ENCODE results near the gene C12orf76. TPM values are rescaled to one million over a fixed set of nuclear protein-coding genes. Genes with fewer than 3 reads are reported as not detected.

The C12orf76 gene
- total and polyA plus RNA-seq, 2 donors (not counting 1 experiment from before 2014, with no cell fraction given), result 21.5 to 28.5 TPM

DNA sequence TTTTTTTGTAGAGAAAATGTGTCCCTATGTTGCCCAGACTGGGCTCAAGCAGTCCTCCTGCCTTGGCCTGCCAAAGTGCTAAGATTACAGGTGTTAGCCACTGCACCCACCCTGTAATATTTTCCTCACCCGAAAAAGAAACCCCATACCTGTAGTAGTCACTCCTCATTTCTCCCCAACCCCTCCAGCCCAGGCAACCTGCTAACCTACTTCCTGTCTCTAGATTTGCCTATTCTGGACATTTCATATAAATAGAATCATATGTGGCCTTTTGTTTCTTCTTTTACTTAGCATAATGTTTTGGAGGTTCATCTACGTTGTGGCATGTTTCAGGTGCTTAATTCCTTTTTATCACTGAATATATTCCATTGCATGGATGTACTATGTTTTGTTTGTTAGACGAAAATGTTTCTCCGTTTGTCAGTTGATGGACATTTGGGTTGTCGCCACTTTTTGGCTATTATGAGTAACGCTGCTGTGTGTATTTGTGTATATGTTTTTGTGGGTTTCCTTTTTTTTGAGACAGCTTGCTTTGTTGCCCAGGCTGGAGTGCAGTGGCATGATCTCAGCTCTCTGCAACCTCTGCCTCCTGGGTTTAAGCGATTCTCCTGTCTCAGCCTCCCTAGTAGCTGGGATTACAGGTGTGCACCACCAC, 42.9 kb downstream of the C12orf76 start:
- peaks cover 19% of the 10 kb centered on the region for H4K20me1 ChIP-seq (ENCODE audit: control insufficient read depth, insufficient read depth, low read length, poor library complexity, severe bottlenecking)
- WGBS (ENCODE audit: insufficient coverage), result no CpG with 5 or more reads among the region's 7 CpGs
- H3K4me1 ChIP-seq (ENCODE audit: control insufficient read depth in 2 of 2, insufficient read depth in 2 of 2, low read length in 2 of 2), result peaks cover 57 to 83% of the 10 kb centered on the region in 2 donors
- DNase-seq, result peak; percentile 53
- Mint-ChIP-seq H3K27ac (peak overlapping the region; percentile 83), H3K9me3 (ENCODE audit: insufficient read depth) (no peaks in the 10 kb centered on the region), H3K27me3 (no peaks in the 10 kb centered on the region), H3K4me3 (peak overlapping the region; percentile 80), H3K4me1 (peaks cover 76% of the 10 kb centered on the region)
- H3K4me2 ChIP-seq (replicated peaks; ENCODE audit: low read depth, low read length, poor library complexity, severe bottlenecking), result peak overlapping the region; percentile 64
- peak overlapping the region; percentile 73 to 81 for H3K27ac ChIP-seq (ENCODE audit: low read length in 2 of 2)
- peak overlapping the region in 3 of 5 experiments; percentile 7 to 40 (median 11) for H3K4me3 ChIP-seq (ENCODE audit: control extremely low read depth in 1 of 5, extremely low read depth in 1 of 5, insufficient read depth in 1 of 5, low read depth in 2 of 5, low read length in 4 of 5)
- peaks cover 0 to 1% (median 0%) of the 10 kb centered on the region in 3 donors for H3K9me3 ChIP-seq (ENCODE audit: control extremely low read depth in 1 of 3, control insufficient read depth in 2 of 3, insufficient read depth in 1 of 3, low read length in 2 of 3)
- POLR2A ChIA-PET, result interaction anchor here (2.0 kb wide), 1 partner anchor 11 kb away, joined by 11 read pairs; no protein-coding TSS in a partner anchor
- H3K9ac ChIP-seq (ENCODE audit: low read length), result peak overlapping the region; percentile 44
- ATAC-seq (ENCODE audit: low read depth), result peak; percentile 65
- intact Hi-C loops (cut with micrococcal nuclease), result no loop called here
- H3K79me2 ChIP-seq (ENCODE audit: control insufficient read depth, insufficient read depth, low read length), result peaks cover 97% of the 10 kb centered on the region
- H2AFZ ChIP-seq (ENCODE audit: insufficient read depth, low read depth, low read length, poor library complexity, severe bottlenecking), result no peak overlapping the region
- no peaks in the 10 kb centered on the region for H3K27me3 ChIP-seq (replicated peaks in 1 of 4; ENCODE audit: control extremely low read depth in 1 of 4, control insufficient read depth in 3 of 4, insufficient read depth in 4 of 4, low read length in 3 of 4)
- CTCF ChIA-PET, result interaction anchor here (1.3 to 6.8 kb wide), 2 partner anchors 7 to 9 kb away, joined by 3 to 46 read pairs; partner anchors contain the start of gene GIT2
- peaks cover 6 to 13% of the 10 kb centered on the region in 2 experiments for H3K36me3 ChIP-seq (replicated peaks in 1 of 2; ENCODE audit: control extremely low read depth in 1 of 2, control insufficient read depth in 1 of 2, extremely low read depth in 1 of 2, insufficient read depth in 2 of 2, low read length in 1 of 2)
- TF ChIP-seq, protein P1, sequence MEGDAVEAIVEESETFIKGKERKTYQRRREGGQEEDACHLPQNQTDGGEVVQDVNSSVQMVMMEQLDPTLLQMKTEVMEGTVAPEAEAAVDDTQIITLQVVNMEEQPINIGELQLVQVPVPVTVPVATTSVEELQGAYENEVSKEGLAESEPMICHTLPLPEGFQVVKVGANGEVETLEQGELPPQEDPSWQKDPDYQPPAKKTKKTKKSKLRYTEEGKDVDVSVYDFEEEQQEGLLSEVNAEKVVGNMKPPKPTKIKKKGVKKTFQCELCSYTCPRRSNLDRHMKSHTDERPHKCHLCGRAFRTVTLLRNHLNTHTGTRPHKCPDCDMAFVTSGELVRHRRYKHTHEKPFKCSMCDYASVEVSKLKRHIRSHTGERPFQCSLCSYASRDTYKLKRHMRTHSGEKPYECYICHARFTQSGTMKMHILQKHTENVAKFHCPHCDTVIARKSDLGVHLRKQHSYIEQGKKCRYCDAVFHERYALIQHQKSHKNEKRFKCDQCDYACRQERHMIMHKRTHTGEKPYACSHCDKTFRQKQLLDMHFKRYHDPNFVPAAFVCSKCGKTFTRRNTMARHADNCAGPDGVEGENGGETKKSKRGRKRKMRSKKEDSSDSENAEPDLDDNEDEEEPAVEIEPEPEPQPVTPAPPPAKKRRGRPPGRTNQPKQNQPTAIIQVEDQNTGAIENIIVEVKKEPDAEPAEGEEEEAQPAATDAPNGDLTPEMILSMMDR (IDR thresholded peaks at IDR 0.05), result no peak
- no peak for TF ChIP-seq EZH2 (IDR thresholded peaks at IDR 0.05; ENCODE audit: borderline replicate concordance, insufficient read depth, low read depth, low read length, poor library complexity, severe bottlenecking)

DNA sequence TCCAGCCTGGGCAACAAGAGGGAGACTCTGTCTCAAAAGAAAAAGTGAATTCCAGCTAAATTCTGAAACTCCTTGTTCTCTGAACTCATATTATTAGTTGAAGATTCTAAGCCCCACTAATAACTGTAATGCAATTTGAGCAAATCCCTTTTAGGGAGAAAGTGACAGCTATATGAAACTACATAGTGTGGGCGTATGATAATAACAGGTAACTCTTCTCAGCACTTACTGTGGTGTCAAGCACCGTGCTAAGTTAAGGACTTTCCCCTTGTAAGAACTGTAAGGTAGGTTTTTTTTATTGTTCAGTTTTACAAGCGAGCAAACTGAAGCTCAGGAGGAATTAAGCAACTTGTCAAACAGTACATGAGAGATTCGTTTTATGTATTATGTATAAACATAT, 43.7 kb downstream of the C12orf76 start:
- Histone ChIP-seq H3K4me1 (ENCODE audit: control insufficient read depth in 2 of 2, insufficient read depth in 2 of 2, low read length in 2 of 2) (peaks cover 55 to 80% of the 10 kb centered on the region in 2 donors), H3K27me3 (replicated peaks in 1 of 4; ENCODE audit: control extremely low read depth in 1 of 4, control insufficient read depth in 3 of 4, insufficient read depth in 4 of 4, low read length in 3 of 4) (no peaks in the 10 kb centered on the region), H3K27ac (ENCODE audit: low read length in 2 of 2) (peak overlapping the region; percentile 73 to 81), H3K9ac (ENCODE audit: low read length) (no peak overlapping the region), H3K4me2 (replicated peaks; ENCODE audit: low read depth, low read length, poor library complexity, severe bottlenecking) (peak overlapping the region; percentile 64), H3K79me2 (ENCODE audit: control insufficient read depth, insufficient read depth, low read length) (peaks cover 97% of the 10 kb centered on the region), H3K9me3 (ENCODE audit: control extremely low read depth in 1 of 3, control insufficient read depth in 2 of 3, insufficient read depth in 1 of 3, low read length in 2 of 3) (peaks cover 0 to 1% (median 0%) of the 10 kb centered on the region in 3 donors), H2AFZ (ENCODE audit: insufficient read depth, low read depth, low read length, poor library complexity, severe bottlenecking) (no peak overlapping the region), H3K4me3 (ENCODE audit: control extremely low read depth in 1 of 5, extremely low read depth in 1 of 5, insufficient read depth in 1 of 5, low read depth in 2 of 5, low read length in 4 of 5) (no peak overlapping the region), H4K20me1 (ENCODE audit: control insufficient read depth, insufficient read depth, low read length, poor library complexity, severe bottlenecking) (peaks cover 23% of the 10 kb centered on the region), H3K36me3 (replicated peaks in 1 of 2; ENCODE audit: control extremely low read depth in 1 of 2, control insufficient read depth in 1 of 2, extremely low read depth in 1 of 2, insufficient read depth in 2 of 2, low read length in 1 of 2) (peaks cover 6 to 13% of the 10 kb centered on the region in 2 experiments)
- ChIA-PET CTCF (interaction anchor here (0.7 to 6.8 kb wide), 4 partner anchors 8 to 19 kb away, joined by 3 to 46 read pairs (median 3); partner anchors contain the start of gene GIT2), POLR2A (interaction anchor here (0.7 to 2.0 kb wide), 3 partner anchors 9 to 45 kb away, joined by 3 to 11 read pairs (median 9); no protein-coding TSS in a partner anchor)
- Mint-ChIP-seq H3K9me3 (ENCODE audit: insufficient read depth) (no peaks in the 10 kb centered on the region), H3K4me3 (peak overlapping the region; percentile 70), H3K27me3 (no peaks in the 10 kb centered on the region), H3K4me1 (peaks cover 75% of the 10 kb centered on the region), H3K27ac (peak overlapping the region; percentile 88)
- WGBS (ENCODE audit: insufficient coverage), result no CpG with 5 or more reads among the region's 4 CpGs
- DNase-seq, result peak; percentile 51
- no peak for TF ChIP-seq EZH2 (IDR thresholded peaks at IDR 0.05; ENCODE audit: borderline replicate concordance, insufficient read depth, low read depth, low read length, poor library complexity, severe bottlenecking)
- TF ChIP-seq, protein P1 (IDR thresholded peaks at IDR 0.05), result no peak
- ATAC-seq (ENCODE audit: low read depth), result peak; percentile 31
- intact Hi-C loops (cut with micrococcal nuclease), result no loop called here

All from B cell (primary cell).